GM21737 (cell line): ENCODE results near the gene DGKI.

Experiments
- ATAC-seq: cut with Tn5 transposase; IDR thresholded peaks from one replicate; pipeline ENCODE4 v1.9.1; 2021; ENCODE audit warnings: mild to moderate bottlenecking, moderate library complexity; ENCODE audit not compliant: unreplicated experiment

The DGKI gene

GRCh38 chr7:137791930-137792329, 54.8 kb downstream of the DGKI start:
- ATAC-seq, result no peak

GRCh38 chr7:137790828-137791227, 55.9 kb downstream of the DGKI start:
- ATAC-seq, result no peak

GRCh38 chr7:137789215-137789882, 57.4 kb downstream of the DGKI start:
- no peak for ATAC-seq

- no peak for ATAC-seq
These were observed 59.3 kb downstream of the DGKI start for GRCh38 chr7:137787301-137787976.

GRCh38 chr7:137778511-137778910, 68.3 kb downstream of the DGKI start:
- ATAC-seq, result no peak

GRCh38 chr7:137774793-137775201, 72.0 kb downstream of the DGKI start:
- ATAC-seq, result no peak

GRCh38 chr7:137772748-137773147, 74.0 kb downstream of the DGKI start:
- ATAC-seq, result no peak

- no peak for ATAC-seq
These were observed 74.5 kb downstream of the DGKI start for GRCh38 chr7:137772316-137772715.

- no peak for ATAC-seq
These were observed 75.1 kb downstream of the DGKI start for GRCh38 chr7:137771679-137772078.

- no peak for ATAC-seq
These were observed 75.5 kb downstream of the DGKI start for GRCh38 chr7:137771273-137771672.

GRCh38 chr7:137768366-137768765, 78.4 kb downstream of the DGKI start:
- no peak for ATAC-seq

GRCh38 chr7:137762334-137762733, 84.4 kb downstream of the DGKI start:
- ATAC-seq, result no peak

GRCh38 chr7:137760111-137760510, 86.7 kb downstream of the DGKI start:
- ATAC-seq, result no peak

- ATAC-seq, result no peak
These were observed 89.4 kb downstream of the DGKI start for GRCh38 chr7:137757146-137757925.

- ATAC-seq, result no peak
These were observed 90.7 kb downstream of the DGKI start for GRCh38 chr7:137755846-137756651.

- ATAC-seq, result no peak
These were observed 91.3 kb downstream of the DGKI start for GRCh38 chr7:137755427-137755826.

- no peak for ATAC-seq
These were observed 92.6 kb downstream of the DGKI start for GRCh38 chr7:137753948-137754851.

- no peak for ATAC-seq
These were observed 93.2 kb downstream of the DGKI start for GRCh38 chr7:137753575-137753947.

GRCh38 chr7:137753067-137753466, 93.7 kb downstream of the DGKI start:
- no peak for ATAC-seq

- ATAC-seq, result no peak
These were observed 95.3 kb downstream of the DGKI start for GRCh38 chr7:137751361-137752009.
